Tibial nerve (tissue), 3 donors: ENCODE results near the gene MUC5B.

Experiments used
- POLR2A ChIP-seq, 2 donors: fragments of 450-650 bp; IDR thresholded peaks; one replicate each; pipeline ENCODE4 v1.6.1; 2017; ENCODE audit warnings: antibody characterized with exemption in 2 of 2, mild to moderate bottlenecking in 2 of 2, moderate library complexity in 2 of 2
- TF ChIP-seq, protein P1 (sequence below), 5 experiments: fragments of 200-600 bp in 3 of 5; fragments of 450-650 bp in 2 of 5; sonication (generic) in 3 of 5; IDR thresholded peaks; one replicate each; pipeline ENCODE4 v1.5.1; 2016 to 2019; ENCODE audit warnings: antibody characterized with exemption in 5 of 5, mild to moderate bottlenecking in 3 of 5, moderate library complexity in 2 of 5

DNA sequence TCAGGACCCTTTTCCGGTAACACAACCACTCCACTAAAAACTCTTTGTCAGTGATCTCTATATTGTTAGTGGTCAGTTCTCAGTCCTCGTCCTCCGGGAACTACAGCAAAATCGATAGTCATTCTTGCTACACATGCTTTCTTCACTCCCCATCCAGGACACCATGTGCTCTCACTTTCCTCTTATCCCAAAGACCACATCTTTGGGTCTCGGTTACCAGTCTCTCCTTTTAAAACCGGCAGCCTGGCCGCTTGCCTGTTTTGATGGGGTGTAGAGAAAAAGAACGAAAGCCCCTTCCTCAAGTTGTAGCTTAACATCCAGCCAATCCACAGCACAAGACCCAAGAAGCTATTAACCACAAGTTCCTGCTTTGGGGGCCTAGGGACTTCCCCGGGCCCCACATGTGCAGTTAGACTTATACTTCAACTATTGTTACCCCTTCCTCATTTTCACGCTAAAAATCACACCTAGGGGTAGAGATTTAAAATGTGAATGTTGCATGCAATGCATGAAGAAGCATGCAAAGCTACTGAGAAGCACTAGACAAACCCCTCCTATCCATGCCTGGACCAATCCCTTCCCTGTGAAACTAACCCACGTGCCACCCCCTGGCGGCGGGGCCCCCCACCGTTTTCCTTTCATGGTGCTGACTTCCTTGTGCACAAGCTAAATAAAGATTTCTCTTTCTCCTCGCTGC is 88.1 kb downstream of the MUC5B start:
- TF ChIP-seq, protein P1, sequence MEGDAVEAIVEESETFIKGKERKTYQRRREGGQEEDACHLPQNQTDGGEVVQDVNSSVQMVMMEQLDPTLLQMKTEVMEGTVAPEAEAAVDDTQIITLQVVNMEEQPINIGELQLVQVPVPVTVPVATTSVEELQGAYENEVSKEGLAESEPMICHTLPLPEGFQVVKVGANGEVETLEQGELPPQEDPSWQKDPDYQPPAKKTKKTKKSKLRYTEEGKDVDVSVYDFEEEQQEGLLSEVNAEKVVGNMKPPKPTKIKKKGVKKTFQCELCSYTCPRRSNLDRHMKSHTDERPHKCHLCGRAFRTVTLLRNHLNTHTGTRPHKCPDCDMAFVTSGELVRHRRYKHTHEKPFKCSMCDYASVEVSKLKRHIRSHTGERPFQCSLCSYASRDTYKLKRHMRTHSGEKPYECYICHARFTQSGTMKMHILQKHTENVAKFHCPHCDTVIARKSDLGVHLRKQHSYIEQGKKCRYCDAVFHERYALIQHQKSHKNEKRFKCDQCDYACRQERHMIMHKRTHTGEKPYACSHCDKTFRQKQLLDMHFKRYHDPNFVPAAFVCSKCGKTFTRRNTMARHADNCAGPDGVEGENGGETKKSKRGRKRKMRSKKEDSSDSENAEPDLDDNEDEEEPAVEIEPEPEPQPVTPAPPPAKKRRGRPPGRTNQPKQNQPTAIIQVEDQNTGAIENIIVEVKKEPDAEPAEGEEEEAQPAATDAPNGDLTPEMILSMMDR (IDR thresholded peaks at IDR 0.05), result no peak
- TF ChIP-seq POLR2A (IDR thresholded peaks at IDR 0.05), result no peak
